ENCODE results near the gene TTLL7.
A peak's percentile ranks its signal among the peaks of the same experiment; 100 is the strongest.

Gene TTLL7

GRCh38 chr1:83887483-83887882, 111.4 kb downstream of the TTLL7 start:
- no peak overlapping the region for H3K27ac Mint-ChIP-seq
- peaks cover 0 to 9% of the 10 kb centered on the region in 2 donors for H3K9me3 Mint-ChIP-seq
- no peaks in the 10 kb centered on the region for H3K4me1 Mint-ChIP-seq

GRCh38 chr1:83883979-83884378, 115.0 kb downstream of the TTLL7 start:
- Mint-ChIP-seq H3K27me3 (no peaks in the 10 kb centered on the region), H3K9me3 (peaks cover 0 to 9% of the 10 kb centered on the region in 2 donors), H3K4me1 (no peaks in the 10 kb centered on the region), H3K27ac (no peak overlapping the region), H3K4me3 (no peak overlapping the region)
- ATAC-seq, result no peak
- no peak for DNase-seq

More at GRCh38 chr1:83887483-83887882, 111.4 kb downstream of the TTLL7 start:
- no peak for ATAC-seq
- Mint-ChIP-seq H3K4me3 (no peak overlapping the region), H3K27me3 (no peaks in the 10 kb centered on the region)
- DNase-seq, result no peak

- H3K27me3 Mint-ChIP-seq, result no peaks in the 10 kb centered on the region
- no peak overlapping the region for H3K4me3 Mint-ChIP-seq
- H3K27ac Mint-ChIP-seq, result no peak overlapping the region
- ATAC-seq (no peak), DNase-seq (no peak)
- H3K4me1 Mint-ChIP-seq, result no peaks in the 10 kb centered on the region
- H3K9me3 Mint-ChIP-seq, result no peaks in the 10 kb centered on the region
Measured at GRCh38 chr1:83882906-83883305, 116.0 kb downstream of the TTLL7 start.

GRCh38 chr1:83872515-83872914, 126.4 kb downstream of the TTLL7 start:
- no peak for DNase-seq
- no peaks in the 10 kb centered on the region for H3K9me3 Mint-ChIP-seq
- ATAC-seq, result no peak
- H3K4me1 Mint-ChIP-seq, result no peaks in the 10 kb centered on the region
- H3K27me3 Mint-ChIP-seq, result no peaks in the 10 kb centered on the region
- H3K27ac Mint-ChIP-seq, result no peak overlapping the region
- H3K4me3 Mint-ChIP-seq, result no peak overlapping the region

GRCh38 chr1:83864991-83865390, 133.9 kb downstream of the TTLL7 start:
- H3K27ac Mint-ChIP-seq, result no peak overlapping the region
- ATAC-seq, result no peak
- H3K4me3 Mint-ChIP-seq, result no peak overlapping the region
- peaks cover 15% of the 10 kb centered on the region for H3K4me1 Mint-ChIP-seq
- H3K9me3 Mint-ChIP-seq, result no peaks in the 10 kb centered on the region
- no peaks in the 10 kb centered on the region for H3K27me3 Mint-ChIP-seq
- no peak for DNase-seq

GRCh38 chr1:83860490-83861221, 138.3 kb downstream of the TTLL7 start:
- peak; percentile 76 to 85 for DNase-seq
- H3K27me3 Mint-ChIP-seq, result no peaks in the 10 kb centered on the region
- peaks cover 15% of the 10 kb centered on the region for H3K4me1 Mint-ChIP-seq
- peak overlapping the region; percentile 78 to 83 for H3K4me3 Mint-ChIP-seq
- ATAC-seq, result peak; percentile 93
- H3K27ac Mint-ChIP-seq, result peak overlapping the region; percentile 83 to 93
- no peaks in the 10 kb centered on the region for H3K9me3 Mint-ChIP-seq

GRCh38 chr1:83857716-83858115, 141.2 kb downstream of the TTLL7 start:
- Mint-ChIP-seq H3K9me3 (no peaks in the 10 kb centered on the region), H3K27ac (no peak overlapping the region), H3K4me1 (peaks cover 15% of the 10 kb centered on the region), H3K4me3 (no peak overlapping the region), H3K27me3 (no peaks in the 10 kb centered on the region)
- DNase-seq, result no peak
- no peak for ATAC-seq

- Mint-ChIP-seq H3K4me1 (peaks cover 15% of the 10 kb centered on the region), H3K27ac (no peak overlapping the region), H3K27me3 (no peaks in the 10 kb centered on the region), H3K9me3 (no peaks in the 10 kb centered on the region), H3K4me3 (no peak overlapping the region)
- ATAC-seq, result no peak
- DNase-seq, result no peak
Measured at GRCh38 chr1:83857103-83857502, 141.8 kb downstream of the TTLL7 start.

GRCh38 chr1:83856381-83856780, 142.6 kb downstream of the TTLL7 start:
- ATAC-seq, result no peak
- no peak overlapping the region for H3K4me3 Mint-ChIP-seq

GRCh38 chr1:83854456-83854855, 144.5 kb downstream of the TTLL7 start:
- no peak for DNase-seq
- H3K27ac Mint-ChIP-seq, result no peak overlapping the region
- peaks cover 15% of the 10 kb centered on the region for H3K4me1 Mint-ChIP-seq
- no peak overlapping the region for H3K4me3 Mint-ChIP-seq
- H3K9me3 Mint-ChIP-seq, result no peaks in the 10 kb centered on the region
- ATAC-seq, result no peak
- no peaks in the 10 kb centered on the region for H3K27me3 Mint-ChIP-seq

More at GRCh38 chr1:83856381-83856780, 142.6 kb downstream of the TTLL7 start:
- no peak for DNase-seq
- no peak overlapping the region for H3K27ac Mint-ChIP-seq
- H3K9me3 Mint-ChIP-seq, result no peaks in the 10 kb centered on the region
- peaks cover 13% of the 10 kb centered on the region for H3K4me1 Mint-ChIP-seq
- no peaks in the 10 kb centered on the region for H3K27me3 Mint-ChIP-seq

- no peak for ATAC-seq
- H3K4me3 Mint-ChIP-seq, result no peak overlapping the region
- no peak for DNase-seq
- H3K27ac Mint-ChIP-seq, result no peak overlapping the region
- peaks cover 17% of the 10 kb centered on the region for H3K4me1 Mint-ChIP-seq
- peaks cover 0 to 7% of the 10 kb centered on the region in 2 donors for H3K9me3 Mint-ChIP-seq
- H3K27me3 Mint-ChIP-seq, result no peaks in the 10 kb centered on the region
Measured at GRCh38 chr1:83850834-83851233, 148.1 kb downstream of the TTLL7 start.

GRCh38 chr1:83849191-83850061, 149.5 kb downstream of the TTLL7 start:
- DNase-seq (no peak), ATAC-seq (peak; percentile 90)
- Mint-ChIP-seq H3K27ac (peak overlapping the region in 1 of 2 donors; percentile 16), H3K27me3 (no peaks in the 10 kb centered on the region), H3K4me1 (peaks cover 17% of the 10 kb centered on the region), H3K4me3 (no peak overlapping the region), H3K9me3 (peaks cover 0 to 7% of the 10 kb centered on the region in 2 donors)

GRCh38 chr1:83846138-83846537, 152.8 kb downstream of the TTLL7 start:
- no peak overlapping the region for H3K27ac Mint-ChIP-seq
- peaks cover 0 to 7% of the 10 kb centered on the region in 2 donors for H3K9me3 Mint-ChIP-seq
- peaks cover 17% of the 10 kb centered on the region for H3K4me1 Mint-ChIP-seq
- no peaks in the 10 kb centered on the region for H3K27me3 Mint-ChIP-seq
- DNase-seq (no peak), ATAC-seq (no peak)
- H3K4me3 Mint-ChIP-seq, result no peak overlapping the region

GRCh38 chr1:83845437-83846071, 153.4 kb downstream of the TTLL7 start:
- Mint-ChIP-seq H3K9me3 (peaks cover 0 to 7% of the 10 kb centered on the region in 2 donors), H3K27ac (no peak overlapping the region), H3K4me3 (no peak overlapping the region), H3K27me3 (no peaks in the 10 kb centered on the region), H3K4me1 (peaks cover 13% of the 10 kb centered on the region)
- no peak for DNase-seq
- no peak for ATAC-seq

- H3K4me3 Mint-ChIP-seq, result no peak overlapping the region
- H3K27ac Mint-ChIP-seq, result no peak overlapping the region
- ATAC-seq (no peak), DNase-seq (no peak)
- H3K4me1 Mint-ChIP-seq, result peaks cover 3% of the 10 kb centered on the region
- no peaks in the 10 kb centered on the region for H3K27me3 Mint-ChIP-seq
- H3K9me3 Mint-ChIP-seq, result peaks cover 0 to 7% of the 10 kb centered on the region in 2 donors
Measured at GRCh38 chr1:83844546-83844945, 154.4 kb downstream of the TTLL7 start.
